ENCODE measurements around the gene CAPSL.
"Not testable (repeated sequence)": the region's sequence is repeated elsewhere in the genome, so short reads cannot be mapped to it uniquely, and the experiment has no call there.

Gene CAPSL

DNA sequence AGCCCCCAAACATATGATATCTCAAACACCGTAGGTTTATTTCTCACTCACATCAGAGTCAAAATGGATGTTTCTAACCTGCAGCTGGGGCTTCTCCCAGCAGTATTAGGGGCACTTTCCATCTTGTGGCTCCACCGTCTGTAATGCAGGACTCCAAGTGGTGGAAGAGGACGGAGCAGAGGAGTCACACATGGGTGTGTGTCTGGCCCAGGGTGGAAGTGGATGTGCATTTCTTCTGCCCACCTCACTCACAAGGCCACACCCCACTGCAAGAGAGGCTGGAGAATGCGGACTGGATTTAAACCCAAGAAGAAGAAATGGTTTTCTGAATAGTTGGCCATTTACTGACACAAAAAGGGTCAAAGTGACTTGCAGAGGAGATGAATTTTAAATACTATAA is 67.8 kb downstream of the CAPSL start:
- no peak for DNase-seq

DNA sequence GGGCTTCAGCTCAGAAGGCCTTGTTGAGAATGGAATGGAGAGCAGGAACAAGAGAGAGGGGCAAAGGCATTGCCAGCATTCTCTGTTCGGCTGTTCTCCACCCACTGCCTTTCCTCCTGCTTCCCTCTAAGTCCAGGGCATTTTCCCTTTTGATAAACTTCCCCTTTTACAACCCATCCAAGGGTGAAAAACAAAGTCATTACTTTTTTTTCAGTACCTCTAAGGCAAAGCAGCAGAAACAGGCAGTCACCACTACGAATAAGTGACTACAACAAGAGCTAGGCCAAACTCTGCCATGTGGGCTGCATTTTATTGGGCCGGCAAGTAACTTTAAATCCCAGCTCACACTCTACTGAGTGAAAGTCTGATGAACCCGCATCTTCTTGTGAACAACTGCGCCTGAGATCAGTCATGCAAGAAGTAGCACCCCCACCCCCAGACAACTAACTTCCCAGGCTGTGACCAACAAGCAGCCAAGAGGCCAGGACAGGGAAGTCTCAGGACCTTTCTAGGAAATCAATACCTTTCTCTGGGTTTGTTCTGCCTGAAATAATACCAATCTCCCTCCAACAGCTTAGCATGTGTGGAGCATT is 68.6 kb downstream of the CAPSL start:
- no peak for DNase-seq

DNA sequence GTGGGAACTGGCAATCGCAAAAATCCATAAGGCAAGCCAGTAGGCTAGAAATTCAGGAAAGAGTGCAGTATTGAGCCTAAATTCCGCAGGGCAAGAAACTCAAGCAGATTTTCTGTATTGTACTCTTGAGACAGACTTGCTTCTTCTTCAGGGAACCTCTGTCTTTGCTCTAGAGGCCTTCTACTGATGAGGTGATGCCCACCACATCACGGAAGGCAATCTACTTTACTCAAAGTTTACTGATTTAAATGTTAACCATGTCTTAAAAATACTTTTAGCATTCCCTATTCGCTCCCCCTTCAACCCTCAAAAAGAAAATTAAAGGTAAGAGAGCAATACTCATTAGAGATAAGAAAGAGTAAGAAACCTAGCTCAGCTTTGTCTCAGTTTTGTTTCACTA is 70.4 kb downstream of the CAPSL start:
- DNase-seq: no peak

DNA sequence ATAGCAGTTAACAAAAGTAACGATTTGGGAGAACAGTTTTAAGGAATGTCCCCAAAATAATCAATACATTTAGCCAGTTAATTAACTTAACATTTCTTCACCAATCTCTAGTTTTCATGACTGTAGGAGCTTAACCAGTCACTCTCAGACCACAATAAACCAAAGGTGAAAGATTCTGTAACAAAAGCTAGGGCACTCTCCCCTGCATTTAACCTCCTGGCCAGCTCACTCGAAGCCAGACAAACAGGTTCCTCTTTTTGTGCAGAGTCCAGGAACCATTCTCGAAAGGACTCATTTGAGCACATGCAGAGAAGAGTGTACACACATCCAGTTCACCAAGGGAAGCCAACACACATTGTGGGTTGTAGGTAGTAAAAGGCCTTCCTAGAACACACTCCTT is 75.3 kb downstream of the CAPSL start:
- no peak for DNase-seq

DNA sequence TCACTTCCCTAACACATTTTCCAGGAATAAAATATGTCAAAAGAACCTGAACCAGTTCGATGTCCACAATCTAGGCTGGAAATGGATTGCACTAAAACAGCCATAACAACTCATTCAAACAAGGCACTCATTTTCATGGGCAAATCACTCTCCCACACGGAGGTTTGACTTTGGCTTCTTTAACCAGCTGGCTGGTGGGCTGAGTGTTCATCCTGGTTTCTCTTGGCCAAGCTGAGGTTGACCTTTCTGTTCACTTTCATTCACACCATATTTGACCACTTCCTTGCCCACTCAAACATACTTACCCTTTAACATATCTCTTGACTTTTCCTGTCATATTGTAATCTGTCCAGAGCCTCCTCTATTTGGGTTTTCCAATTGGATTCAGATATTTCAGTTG is 76.3 kb downstream of the CAPSL start:
- DNase-seq: no peak

DNA sequence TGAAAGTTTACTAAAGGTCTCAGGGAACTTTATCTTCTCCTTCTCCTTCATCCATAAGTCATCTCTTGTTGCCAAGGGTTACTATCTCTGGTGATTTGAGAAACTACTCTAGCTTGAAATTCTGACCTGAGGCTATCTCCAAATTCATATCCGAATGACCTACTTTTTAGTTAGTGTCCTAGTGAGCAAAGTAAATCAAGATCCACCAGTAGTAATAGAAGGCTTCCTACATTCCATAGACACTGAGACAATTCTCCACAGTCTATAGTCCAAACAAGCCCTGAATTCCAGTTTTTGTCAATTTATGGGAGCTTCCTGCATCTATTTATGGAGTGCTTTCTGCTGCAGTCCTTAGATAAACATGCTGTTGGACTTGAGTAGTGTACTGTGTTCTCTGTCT is 76.7 kb downstream of the CAPSL start:
- DNase-seq: no peak

DNA sequence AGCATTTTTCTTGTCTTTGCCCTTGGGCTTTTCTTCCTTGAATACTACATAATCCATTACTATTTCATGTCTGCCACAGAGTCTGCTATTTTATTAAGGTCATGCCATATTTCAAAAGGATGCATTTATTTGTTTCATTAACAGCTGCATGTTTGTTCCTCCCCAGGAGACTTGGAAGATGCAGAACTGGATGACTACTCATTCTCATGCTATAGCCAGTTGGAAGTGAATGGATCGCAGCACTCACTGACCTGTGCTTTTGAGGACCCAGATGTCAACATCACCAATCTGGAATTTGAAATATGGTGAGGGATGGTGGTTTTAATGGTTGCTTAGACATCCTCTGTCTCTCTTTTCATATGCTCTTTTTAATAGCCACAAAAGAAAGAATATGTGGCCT is 77.7 kb downstream of the CAPSL start:
- DNase-seq: no peak

DNA sequence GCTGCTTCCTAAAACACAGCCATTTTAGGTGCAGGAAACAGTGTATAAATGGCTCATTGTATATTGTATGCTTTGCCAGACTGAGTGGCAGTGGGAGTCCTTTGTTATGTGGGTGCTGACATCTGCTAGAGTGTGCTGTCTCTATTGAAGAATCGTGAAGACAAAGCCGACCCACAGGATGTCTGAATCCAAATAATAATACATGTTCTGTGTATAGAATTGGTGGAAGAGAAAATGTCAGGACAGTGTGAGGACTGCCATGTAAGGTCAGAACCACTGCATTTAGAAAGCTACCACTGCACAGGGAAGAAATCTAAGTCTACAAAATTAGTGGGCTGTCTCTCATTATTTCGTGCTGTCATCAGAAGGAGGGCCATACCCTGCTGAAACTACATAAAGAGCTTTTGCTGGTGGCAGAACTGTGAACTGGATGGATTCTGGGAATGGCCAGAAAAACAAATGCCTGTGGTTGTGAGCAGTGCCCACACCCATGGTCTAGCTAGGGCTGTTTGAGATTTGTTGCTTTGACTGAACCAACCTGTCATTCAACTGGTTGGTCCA is 79.2 kb downstream of the CAPSL start:
- DNase-seq: peak; percentile 68

DNA sequence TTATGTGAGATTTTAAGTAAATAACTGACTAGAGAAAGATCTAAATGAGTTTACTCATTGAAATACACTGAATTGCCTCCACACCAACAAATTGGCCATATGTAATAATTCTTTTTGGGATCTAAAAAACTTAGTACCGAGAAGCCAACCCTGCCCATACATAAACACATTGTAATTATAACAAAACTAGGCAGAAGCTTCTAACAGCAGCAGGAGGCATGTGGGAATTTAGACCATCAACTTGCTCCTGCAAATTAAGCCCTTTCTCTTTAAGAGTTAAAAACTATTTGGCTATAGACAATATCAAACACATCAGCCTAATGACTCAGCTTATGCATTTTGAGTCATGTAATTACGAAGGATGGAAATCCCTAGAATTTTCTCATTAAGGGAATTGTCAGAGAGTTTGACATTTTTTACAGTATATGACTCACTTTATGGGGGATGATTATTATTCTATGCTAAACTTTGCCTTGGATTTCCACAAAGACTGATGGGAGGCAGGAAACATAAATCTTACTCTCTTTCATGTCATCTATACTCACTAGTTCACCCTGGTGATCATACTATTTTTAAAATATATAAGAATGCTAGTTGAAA is 80.7 kb downstream of the CAPSL start:
- no peak for DNase-seq

DNA sequence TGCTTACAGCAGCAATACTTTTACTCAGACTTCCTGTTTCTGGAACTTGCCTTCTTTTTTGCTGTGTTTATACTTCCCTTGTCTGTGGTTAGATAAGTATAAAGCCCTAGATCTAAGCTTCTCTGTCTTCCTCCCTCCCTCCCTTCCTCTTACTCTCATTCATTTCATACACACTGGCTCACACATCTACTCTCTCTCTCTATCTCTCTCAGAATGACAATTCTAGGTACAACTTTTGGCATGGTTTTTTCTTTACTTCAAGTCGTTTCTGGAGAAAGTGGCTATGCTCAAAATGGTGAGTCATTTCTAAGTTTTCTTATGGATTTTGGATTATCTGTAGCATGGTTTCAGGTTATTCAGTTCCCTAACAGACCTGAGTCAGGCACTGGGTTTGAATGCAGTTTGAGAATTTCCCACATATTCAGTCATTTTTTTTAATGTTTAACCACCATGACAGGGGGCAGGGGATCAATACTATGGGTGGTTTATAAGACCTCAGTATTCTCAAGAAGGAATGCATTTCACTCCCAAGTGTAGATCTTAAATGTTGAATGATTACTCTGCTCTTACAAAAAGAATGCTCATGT is 81.6 kb downstream of the CAPSL start, which contains the start of gene IL7R:
IL7R (plus strand) TSS at position 127 of the 587 bp plus-strand sequence; CDS start at position 214, 87 bp downstream.
- no peak for DNase-seq

DNA sequence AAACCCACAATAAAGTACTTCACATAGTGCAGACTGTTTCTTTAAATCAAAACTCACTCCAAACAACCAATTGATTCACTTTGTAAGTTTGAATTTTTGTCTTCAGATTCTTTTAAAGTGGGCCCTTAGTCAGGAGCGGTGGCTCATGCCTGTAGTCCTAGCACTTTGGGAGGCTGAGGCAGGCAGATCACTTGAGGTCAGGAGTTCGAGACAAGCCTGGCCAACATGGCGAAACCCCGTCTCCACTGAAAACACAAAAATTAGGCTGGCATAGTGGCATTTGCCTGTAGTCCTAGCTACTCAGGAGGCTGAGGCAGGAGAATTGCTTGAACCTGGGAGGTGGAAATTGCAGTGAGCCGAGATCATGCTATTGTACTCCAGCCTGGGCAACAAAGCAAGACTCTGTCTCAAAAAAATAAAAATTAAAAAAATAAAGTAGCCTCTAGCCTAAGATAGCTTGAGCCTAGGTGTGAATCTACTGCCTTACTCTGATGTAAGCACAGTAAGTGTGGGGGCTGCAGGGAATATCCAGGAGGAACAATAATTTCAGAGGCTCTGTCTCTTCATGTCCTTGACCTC is 82.1 kb downstream of the CAPSL start:
- not testable (repeated sequence) for DNase-seq

DNA sequence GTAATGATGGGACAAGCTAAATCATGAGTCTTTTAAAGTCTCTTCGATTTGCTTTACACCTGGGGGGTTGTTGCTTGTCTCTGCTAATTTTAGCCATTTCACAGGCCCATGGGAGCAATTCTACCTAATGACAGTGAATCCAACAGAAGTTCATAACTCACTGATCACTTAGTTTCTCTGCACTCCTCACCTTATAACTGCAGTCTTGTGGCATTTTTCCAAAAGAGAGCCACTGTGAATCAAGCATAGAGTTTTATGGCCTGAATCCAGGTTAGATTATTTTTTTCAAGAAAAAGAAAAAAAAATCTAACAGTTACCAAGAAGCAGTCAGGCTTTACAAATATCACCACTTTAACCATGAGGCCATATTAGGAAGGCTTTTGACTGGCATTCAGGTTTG is 83.2 kb downstream of the CAPSL start:
- no peak for DNase-seq
